Activated CD4-positive, CD25-positive, alpha-beta regulatory T cell (primary cell): Measurements from ENCODE around the gene CAMKMT.

ENCODE experiments used
- DNase-seq, 4 experiments: peaks; one replicate each; lab custom pipeline; 2025; lab: John Stamatoyannopoulos, UW

Gene CAMKMT

DNA sequence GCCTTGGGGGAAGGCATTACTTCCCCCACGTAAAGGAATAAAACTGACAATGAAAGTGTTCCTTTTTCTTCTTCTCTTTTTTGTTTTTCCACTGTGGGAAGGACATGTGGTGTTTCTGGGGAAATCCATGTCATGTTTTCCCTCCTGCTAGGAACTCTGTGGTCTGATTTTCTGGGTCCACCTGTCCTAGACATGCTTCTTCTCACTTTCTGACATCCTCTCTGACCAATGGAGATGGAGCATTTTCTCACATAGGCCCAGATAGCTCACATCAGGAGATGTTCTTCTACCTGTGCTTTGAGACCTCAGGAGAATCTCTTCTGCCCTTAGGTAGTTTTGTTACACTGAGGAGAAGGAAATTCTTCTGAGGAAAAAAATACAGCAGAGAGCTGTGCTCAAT is 327.8 kb downstream of the CAMKMT start:
- DNase-seq: no peak

DNA sequence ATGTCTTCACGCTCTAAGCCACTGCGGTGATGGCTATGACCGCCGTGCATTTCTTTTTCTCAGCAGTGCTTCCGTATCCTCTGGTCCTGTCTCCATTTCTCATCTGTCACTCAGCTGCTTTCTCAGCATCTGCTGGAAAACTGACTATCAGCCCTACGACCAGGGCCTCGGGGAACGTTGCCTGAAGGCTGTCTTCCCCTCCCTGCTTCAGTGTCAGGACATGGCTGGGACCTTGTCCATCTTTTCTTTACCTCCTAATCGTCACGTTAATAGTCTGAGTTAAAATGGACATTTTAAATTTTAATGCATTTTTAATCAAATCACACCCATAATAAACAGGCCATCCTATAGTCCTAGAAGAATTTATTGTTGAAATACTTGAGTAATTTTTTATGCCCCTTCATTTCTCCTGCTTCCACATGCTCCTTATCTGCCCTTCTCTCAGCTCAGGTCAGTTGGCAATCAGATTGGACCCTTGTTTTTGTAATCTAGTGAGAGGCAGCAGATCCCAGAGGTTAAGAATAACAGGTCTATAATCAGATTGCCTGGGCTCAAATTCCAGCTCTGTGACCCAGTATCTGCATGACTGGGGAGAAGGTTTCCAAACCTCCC is 329.5 kb downstream of the CAMKMT start:
- no peak for DNase-seq

DNA sequence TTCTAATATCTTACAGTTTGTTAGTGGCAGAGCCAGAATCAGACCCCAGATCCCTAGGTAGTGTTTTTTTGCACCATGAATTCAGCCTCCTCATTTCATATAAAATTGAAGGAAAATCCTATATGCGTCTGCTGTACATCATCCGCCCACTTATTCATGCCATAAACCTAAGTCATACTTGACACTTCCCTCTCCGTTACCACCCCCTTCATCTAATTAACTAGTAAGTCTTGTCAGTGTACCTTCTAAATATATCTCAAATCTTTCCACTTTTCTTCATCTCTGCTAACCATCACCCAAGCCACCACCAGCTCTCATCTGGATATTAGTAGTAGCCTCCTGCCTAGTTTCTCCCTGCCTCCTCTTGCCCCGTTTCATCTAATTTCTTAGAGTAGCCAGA is 331.1 kb downstream of the CAMKMT start:
- DNase-seq: no peak

DNA sequence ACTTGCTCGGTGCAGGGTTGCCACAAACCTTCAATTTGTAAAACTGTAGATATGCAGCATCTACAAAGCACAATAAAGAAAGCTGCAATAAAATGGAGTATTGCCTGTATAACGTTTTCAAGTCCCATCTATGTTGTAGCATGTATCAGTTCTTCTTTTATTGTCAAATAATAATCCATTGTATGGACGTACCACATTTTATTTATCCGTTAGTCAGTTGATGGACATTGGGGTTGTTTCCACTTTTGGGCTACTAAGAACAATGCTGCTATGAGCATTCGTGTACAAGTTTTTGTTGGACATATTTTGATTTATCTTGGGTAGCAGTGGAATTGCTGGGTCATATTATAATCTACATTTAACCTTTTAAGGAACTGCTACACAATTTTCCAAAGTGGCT is 339.1 kb downstream of the CAMKMT start:
- DNase-seq: no peak

- DNase-seq: no peak
These were observed 343.6 kb downstream of the CAMKMT start for GRCh38 chr2:44705356-44705755.

GRCh38 chr2:44705876-44706480 is 344.2 kb downstream of the CAMKMT start:
- no peak for DNase-seq

- DNase-seq: no peak
These were observed 345.2 kb downstream of the CAMKMT start for GRCh38 chr2:44706681-44707553.

DNA sequence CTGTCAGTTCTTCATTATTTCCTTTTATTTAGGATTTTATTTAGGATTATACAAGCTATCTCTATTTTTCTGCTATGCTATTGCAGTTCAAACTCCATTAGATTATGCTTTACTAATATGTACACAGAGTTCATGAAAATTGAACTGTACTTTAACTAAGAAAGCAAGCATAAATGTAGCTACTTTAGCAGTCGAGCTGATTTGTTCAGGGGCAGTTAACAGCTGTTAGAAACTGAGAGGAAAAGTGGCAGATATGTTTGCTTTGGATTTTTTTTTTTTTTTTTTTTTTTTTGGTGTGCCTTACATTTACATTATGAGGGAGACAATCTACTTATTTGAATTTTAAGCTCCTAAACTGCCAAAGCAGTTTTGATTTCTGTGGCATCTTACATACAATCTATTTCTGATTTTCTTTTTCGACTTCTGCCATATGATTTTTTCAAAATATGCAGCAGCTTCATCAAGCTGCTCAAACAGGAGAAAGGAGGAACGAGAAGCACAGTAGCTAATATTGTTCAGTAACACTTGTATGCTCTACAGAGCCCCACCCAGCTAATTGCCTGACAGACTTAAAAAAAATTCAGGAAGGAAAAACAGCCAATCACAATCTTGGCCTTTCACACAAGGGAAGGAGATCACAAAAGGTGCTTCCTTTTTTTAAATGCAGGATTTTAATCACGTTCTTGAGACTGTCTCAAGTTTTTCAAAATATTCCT is 346.4 kb downstream of the CAMKMT start:
- DNase-seq: no peak

DNA sequence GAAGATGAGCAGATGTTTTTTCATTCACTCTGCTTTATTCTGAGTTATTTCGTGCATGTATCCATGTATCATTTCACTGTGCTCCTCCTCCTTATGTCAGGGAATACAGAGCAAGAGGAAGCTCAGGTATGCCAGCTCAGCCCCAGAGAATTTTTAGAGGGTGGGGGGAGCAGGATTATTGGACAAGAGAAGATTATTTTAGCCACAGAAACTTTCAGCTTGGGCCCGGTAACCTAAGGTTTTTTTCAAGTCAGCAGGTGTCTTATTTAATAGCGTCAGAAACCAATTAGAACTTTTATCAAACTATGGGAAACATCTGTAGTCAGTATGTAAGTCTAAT is 346.9 kb downstream of the CAMKMT start:
- no peak for DNase-seq

DNA sequence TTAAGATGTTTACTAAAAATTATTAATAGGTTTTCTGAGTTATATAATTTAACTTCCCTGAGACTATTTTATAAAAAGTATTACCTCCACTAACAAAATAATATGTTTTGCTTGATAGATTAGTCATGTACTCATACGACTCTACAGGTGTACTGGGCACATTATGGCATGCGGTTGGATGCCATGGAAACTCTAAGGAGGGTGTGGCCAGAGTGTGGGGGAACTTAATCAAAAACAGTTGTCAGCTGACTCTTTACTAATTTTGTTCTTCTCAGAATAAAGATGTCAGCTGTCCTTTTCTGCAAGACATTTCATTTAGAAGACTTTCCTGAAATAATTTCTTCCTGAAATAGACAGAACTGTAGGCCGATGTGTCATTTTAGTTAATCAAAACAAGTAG is 351.4 kb downstream of the CAMKMT start:
- DNase-seq: peak in 1 of 4 experiments; percentile 1

GRCh38 chr2:44715671-44716081 is 353.9 kb downstream of the CAMKMT start:
- no peak for DNase-seq

- DNase-seq: no peak
These were observed 354.4 kb downstream of the CAMKMT start for GRCh38 chr2:44716131-44716530.

DNA sequence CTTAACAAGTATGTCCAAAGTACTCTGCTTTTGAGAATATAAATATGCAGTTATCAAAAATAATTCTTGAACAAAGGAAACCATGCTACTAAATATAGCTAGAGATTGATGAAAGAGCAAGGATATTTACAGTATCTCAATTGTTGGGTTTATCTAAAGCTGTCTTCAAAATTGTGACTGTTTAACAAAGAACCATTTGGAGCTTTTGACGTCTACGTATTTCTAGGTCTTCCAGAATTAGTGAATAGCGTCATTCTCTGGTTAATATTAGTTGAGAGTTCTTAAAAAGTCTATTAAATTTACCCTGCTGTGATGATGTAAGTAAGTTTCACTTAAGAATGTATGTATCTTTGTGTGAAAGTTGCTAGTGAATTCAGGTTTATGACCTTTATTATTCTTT is 356.7 kb downstream of the CAMKMT start:
- no peak for DNase-seq

GRCh38 chr2:44719562-44719961 is 357.8 kb downstream of the CAMKMT start:
- no peak for DNase-seq

DNA sequence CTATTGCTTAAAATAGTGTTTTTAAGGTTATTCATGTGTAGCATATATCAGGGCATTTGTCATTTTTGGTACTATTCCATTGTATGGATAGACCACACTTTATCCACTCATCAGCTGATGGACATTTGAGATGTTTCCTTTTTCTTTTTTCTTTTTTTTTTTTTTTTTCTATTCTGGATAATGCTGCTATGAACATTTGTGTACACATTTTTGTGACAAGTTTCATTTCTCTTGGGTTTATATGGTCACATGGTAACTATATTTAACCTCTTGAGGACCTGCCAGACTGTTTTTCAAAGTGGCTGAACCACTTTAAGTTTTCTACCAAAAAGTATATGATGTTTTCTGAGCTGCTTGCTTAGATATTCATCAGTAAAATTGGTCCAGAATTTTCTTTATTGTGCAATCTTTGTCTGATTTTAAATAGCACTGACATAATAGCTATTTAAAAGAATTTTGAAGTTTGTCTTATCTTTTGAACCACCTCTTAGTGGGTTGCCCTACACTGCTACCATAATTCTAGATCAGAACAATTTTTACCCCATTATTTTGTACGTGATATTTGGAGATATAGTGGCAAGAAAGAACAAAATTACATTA is 360.4 kb downstream of the CAMKMT start:
- DNase-seq: no peak

- DNase-seq: no peak
These were observed 362.2 kb downstream of the CAMKMT start for GRCh38 chr2:44723921-44724320.

DNA sequence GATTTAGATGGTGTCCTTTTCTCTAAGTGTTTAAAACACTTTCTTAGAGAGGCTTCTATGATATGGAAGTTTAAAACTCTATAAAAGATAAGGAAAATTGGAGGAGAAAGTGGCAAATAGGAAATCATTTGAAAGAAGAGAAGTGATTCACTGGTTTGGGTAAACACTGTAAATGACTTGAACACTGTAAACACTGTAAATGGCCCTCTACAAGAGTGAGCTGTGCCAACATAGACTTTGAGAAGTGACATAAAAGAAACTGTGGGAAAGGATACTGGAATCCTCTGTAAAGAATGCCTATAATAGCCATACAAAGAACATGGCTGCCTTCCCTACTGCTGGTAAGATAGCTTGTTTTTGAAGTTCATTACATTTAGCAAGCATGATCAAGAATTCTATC is 368.8 kb downstream of the CAMKMT start:
- DNase-seq: no peak

- DNase-seq: no peak
These were observed 369.8 kb downstream of the CAMKMT start for GRCh38 chr2:44731505-44731904.

DNA sequence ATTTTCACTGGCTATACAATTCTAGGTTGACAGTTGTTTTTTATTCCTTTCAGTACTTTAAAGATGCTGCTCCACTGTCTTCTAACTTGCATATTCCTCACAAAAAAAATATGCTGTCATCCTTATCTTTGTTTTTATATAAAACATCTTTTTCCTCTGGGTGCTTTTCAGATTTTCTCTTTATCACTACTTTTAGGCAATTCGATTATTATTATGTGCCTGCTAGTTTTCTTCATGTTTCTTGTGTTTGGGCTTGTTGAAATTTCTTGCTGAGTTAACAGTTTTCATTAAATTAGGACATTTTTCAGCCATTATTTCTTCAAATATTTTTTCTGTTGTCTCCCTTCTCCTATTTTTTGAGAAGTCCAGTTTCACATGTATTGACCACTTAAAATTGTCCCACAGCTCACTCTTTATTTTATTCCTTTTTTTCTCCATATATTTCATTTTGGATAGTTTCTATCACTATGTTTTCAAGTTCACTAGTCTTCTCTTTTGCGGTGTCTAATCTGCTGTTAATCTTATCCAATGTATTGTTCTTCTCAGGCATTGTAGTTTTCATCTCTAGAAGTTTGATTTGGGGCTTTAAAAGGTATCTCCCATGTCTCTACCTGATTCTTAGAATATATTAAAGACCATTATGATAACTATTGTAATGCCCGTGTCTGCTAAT is 374.7 kb downstream of the CAMKMT start:
- no peak for DNase-seq

DNA sequence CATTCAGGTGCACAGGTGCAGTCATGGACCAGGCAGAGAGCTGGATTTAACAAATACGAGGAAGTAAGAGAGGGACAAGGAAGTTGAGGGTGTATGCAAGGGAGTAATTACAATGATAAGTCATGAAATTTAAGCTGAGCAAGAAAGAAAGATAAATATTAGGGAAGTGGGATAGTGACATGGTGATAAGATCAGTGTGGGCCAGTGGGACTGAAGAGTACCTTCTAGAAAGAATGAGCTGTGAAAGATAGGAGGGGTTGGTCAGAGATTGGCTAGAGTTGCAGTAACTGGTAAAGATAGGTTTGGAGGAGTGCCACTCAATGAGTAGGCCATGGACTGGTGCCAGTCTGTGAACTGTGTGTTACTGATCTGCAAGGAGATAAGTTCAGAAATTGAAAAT is 378.9 kb downstream of the CAMKMT start:
- no peak for DNase-seq

GRCh38 chr2:44741507-44741906 is 379.8 kb downstream of the CAMKMT start:
- DNase-seq: no peak

DNA sequence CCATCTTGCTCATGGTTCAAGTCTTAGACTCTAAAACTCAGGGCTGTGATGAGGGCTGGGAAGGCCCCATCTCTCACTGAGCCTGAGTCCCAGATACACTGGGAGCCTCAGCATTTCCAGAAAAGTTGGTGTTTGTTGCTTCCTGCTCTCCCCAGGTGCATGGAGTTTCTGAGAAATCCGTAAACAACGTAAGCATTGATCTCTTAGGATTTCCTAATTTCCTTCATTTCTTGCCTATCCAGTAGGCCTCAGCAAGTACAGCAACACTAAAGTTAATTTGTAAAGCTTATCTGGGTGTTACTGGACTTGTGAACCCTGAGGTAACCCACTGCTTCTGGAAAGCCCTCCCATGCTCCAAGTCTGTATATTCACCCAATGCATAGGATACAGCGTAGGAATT is 380.3 kb downstream of the CAMKMT start:
- no peak for DNase-seq
